ENCODE data around the gene DUSP9.

The DUSP9 gene

GRCh38 chrX:153637121-153638040 lies 9.6 kb upstream of the DUSP9 start:
- no peak for DNase-seq (ENCODE audit: low read depth)

GRCh38 chrX:153638041-153638371 lies 9.0 kb upstream of the DUSP9 start:
- no peak for DNase-seq (ENCODE audit: low read depth)

- no peak for DNase-seq (ENCODE audit: low read depth)
Observed at GRCh38 chrX:153638436-153639176, 8.4 kb upstream of the DUSP9 start.

GRCh38 chrX:153639177-153640044 lies 7.6 kb upstream of the DUSP9 start:
- no peak for DNase-seq (ENCODE audit: low read depth)

- DNase-seq (ENCODE audit: low read depth): no peak
Observed at GRCh38 chrX:153640045-153640686, 6.8 kb upstream of the DUSP9 start.

GRCh38 chrX:153640736-153641575 lies 6.0 kb upstream of the DUSP9 start:
- no peak for DNase-seq (ENCODE audit: low read depth)

GRCh38 chrX:153641627-153642026 lies 5.4 kb upstream of the DUSP9 start:
- no peak for DNase-seq (ENCODE audit: low read depth)

- no peak for DNase-seq (ENCODE audit: low read depth)
Observed at GRCh38 chrX:153642051-153642654, 4.8 kb upstream of the DUSP9 start.

- DNase-seq (ENCODE audit: low read depth): no peak
Observed at GRCh38 chrX:153642655-153643430, 4.2 kb upstream of the DUSP9 start.

GRCh38 chrX:153643431-153644351 lies 3.3 kb upstream of the DUSP9 start:
- DNase-seq (ENCODE audit: low read depth): no peak

- DNase-seq (ENCODE audit: low read depth): no peak
Observed at GRCh38 chrX:153644356-153645125, 2.5 kb upstream of the DUSP9 start.

GRCh38 chrX:153645151-153645550 lies 1.9 kb upstream of the DUSP9 start:
- DNase-seq (ENCODE audit: low read depth): no peak

- DNase-seq (ENCODE audit: low read depth): no peak
Observed at GRCh38 chrX:153645921-153646488, 998 bp upstream of the DUSP9 start.

GRCh38 chrX:153647461-153648357 lies 706 bp downstream of the DUSP9 start:
- DNase-seq (ENCODE audit: low read depth): no peak

GRCh38 chrX:153648358-153649177 lies 1.6 kb downstream of the DUSP9 start:
- DNase-seq (ENCODE audit: low read depth): no peak

All from stimulated activated CD8-positive, alpha-beta memory T cell treated with anti-CD3 and anti-CD28 coated beads, Interleukin-15, amount 100 ng/mL, for 1 hour (primary cell).